ENCODE measurements around the gene GALNT14.
A peak's percentile ranks its signal among the peaks of the same experiment; 100 is the strongest.
"Not testable (repeated sequence)": the region's sequence is repeated elsewhere in the genome, so short reads cannot be mapped to it uniquely, and the experiment has no call there.

Gene GALNT14

GRCh38 chr2:31138037-31138962 is at the start of gene GALNT14:
TSS of gene GALNT14 (minus strand) at chr2:31138440. CDS start at chr2:31138086, 354 bp downstream.
- ATAC-seq, result peak; percentile 81
- DNase-seq, result peak; percentile 63 to 65
- Mint-ChIP-seq H3K27ac (peak within 1 kb of the TSS in 1 of 2 donors; percentile 37), H3K9me3 (no peaks in the 10 kb centered on the region), H3K4me1 (peaks cover 14% of the 10 kb centered on the region), H3K4me3 (peak within 1 kb of the TSS; percentile 78 to 92), H3K27me3 (peaks cover 73% of the 10 kb centered on the region)

DNA sequence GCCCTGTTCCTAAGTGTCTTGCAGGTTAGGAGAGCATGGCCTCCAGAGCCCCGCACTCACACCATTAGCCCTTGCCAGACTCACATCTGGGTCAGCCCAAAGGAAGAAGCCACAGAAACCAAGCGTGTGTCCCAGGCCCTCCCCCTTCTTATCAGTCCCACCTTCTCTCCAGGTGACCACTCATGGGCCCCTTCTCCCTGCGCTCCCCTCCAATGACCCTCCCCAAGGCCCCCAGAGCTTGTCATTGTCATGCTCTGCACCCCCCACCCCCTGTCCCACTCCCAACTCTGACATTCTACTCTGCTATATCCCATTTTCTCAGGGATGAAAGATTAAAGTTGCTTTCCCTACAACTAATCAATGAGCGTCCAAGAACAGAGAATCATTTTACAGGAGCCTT is 48.9 kb upstream of the GALNT14 start:
- no peak overlapping the region for H3K4me3 Mint-ChIP-seq
- H3K27ac Mint-ChIP-seq, result no peak overlapping the region
- no peak for ATAC-seq
- no peak for DNase-seq
- H3K9me3 Mint-ChIP-seq, result no peaks in the 10 kb centered on the region
- H3K4me1 Mint-ChIP-seq, result no peaks in the 10 kb centered on the region
- H3K27me3 Mint-ChIP-seq, result no peaks in the 10 kb centered on the region

GRCh38 chr2:31183973-31184372 is 45.7 kb upstream of the GALNT14 start:
- H3K27me3 Mint-ChIP-seq, H3K9me3 Mint-ChIP-seq, H3K4me3 Mint-ChIP-seq, H3K27ac Mint-ChIP-seq, DNase-seq, ATAC-seq, H3K4me1 Mint-ChIP-seq: not testable (repeated sequence)

DNA sequence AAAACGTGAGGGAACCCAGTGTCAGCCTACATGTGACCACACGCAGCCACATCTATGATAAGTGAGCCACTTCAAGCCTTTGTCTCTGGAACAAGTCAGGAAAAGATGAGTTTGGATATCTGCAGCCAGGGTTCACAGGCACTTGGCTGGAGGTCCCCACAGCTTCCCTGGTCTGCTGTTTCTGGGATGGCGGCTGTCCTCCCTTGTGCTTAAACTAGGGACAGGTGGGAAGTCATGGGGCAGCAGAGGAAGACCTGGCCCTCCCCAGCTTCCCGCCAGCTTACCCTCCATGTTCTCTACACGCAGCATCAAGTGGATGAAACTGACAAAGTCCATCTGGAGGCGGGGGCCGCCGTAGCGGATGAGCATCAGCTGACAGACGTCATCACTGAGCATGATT is 38.5 kb upstream of the GALNT14 start:
- Mint-ChIP-seq H3K27ac (no peak overlapping the region), H3K4me1 (no peaks in the 10 kb centered on the region)
- no peak for DNase-seq

DNA sequence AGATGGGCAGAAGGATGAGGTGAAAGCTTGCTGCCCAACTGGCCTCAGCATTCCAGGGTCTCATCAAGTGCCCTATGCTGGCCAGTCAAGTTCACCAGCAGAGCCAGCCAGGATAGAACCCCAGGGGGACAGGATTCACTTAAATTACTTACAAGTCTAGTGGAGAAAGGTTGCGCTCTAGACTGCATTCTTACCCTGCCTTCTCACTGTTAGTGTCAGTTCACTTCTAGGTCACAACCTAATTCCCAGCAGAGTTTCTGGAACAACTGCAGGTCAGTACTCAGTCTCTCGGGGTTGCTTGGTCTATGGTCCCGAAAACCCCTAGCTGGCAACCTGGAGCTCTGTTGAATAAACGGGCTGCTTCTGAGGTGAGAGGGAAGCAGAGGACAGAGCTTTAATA is 32.9 kb upstream of the GALNT14 start:
- H3K27me3 Mint-ChIP-seq, result peaks cover 9% of the 10 kb centered on the region
- DNase-seq (no peak), ATAC-seq (no peak)
- no peaks in the 10 kb centered on the region for H3K9me3 Mint-ChIP-seq
- no peak overlapping the region for H3K27ac Mint-ChIP-seq
- no peaks in the 10 kb centered on the region for H3K4me1 Mint-ChIP-seq
- no peak overlapping the region for H3K4me3 Mint-ChIP-seq

More for the DNA sequence above, 38.5 kb upstream of the GALNT14 start:
- H3K27me3 Mint-ChIP-seq, result no peaks in the 10 kb centered on the region
- no peaks in the 10 kb centered on the region for H3K9me3 Mint-ChIP-seq
- no peak overlapping the region for H3K4me3 Mint-ChIP-seq
- no peak for ATAC-seq

DNA sequence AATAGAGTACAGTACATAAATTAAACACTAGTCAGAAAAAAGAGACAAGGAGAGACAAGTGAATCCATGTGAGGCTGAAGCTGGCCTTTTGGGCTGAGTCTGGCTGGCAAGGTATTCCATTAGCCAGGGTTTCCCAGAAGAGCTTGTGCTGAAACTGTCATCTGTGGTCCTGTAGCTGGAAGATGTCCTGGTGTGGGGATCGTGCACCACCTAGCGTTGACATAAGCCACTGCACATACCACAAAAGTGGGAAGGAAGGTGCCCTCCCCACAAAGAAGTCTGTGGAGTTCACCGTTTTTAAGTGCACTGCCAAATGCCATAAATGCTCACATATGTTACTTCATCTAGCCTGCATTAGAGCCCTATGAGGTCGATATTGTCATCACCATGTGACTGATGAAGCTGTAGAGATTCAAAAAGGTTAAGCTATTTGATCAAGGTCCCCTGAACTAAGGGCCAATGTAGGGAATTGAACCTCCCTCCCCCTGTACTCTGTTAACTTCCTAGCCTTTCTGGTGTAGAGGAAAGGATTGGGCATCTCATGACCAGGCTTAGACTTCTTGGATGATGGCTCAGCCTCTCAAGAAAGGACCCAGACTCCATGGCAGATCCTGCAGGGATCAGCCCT is 31.9 kb upstream of the GALNT14 start:
- H3K4me3 Mint-ChIP-seq, result no peak overlapping the region
- H3K27me3 Mint-ChIP-seq, result peaks cover 9% of the 10 kb centered on the region
- peak; percentile 74 for ATAC-seq
- peak; percentile 37 to 55 for DNase-seq
- H3K4me1 Mint-ChIP-seq, result peaks cover 1% of the 10 kb centered on the region
- H3K27ac Mint-ChIP-seq, result no peak overlapping the region
- H3K9me3 Mint-ChIP-seq, result no peaks in the 10 kb centered on the region

DNA sequence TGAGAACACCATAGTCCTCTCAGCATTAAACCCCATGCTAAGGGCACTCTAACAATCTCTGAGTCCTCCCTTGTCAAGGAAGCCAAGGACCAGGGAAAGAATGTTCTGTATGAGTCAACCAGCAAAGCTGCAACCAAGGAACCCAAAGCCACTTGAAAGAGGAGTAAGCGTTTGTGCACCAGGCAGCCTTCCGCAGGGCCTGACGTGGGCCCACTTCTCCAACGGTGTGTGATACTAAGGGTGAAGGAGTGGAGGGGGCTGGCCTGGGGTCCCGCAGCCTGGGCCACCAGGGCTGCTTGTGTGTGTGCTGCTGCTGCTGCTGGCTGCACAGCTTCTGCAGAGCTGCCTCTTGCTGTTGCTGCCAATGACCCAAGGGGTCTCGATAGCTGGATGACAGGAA is 30.1 kb upstream of the GALNT14 start:
- Mint-ChIP-seq H3K4me1 (peaks cover 6% of the 10 kb centered on the region), H3K27me3 (peaks cover 9% of the 10 kb centered on the region), H3K27ac (no peak overlapping the region), H3K9me3 (no peaks in the 10 kb centered on the region), H3K4me3 (no peak overlapping the region)
- no peak for ATAC-seq
- DNase-seq, result no peak

- DNase-seq, result no peak
Observed at GRCh38 chr2:31166925-31167324, 28.7 kb upstream of the GALNT14 start.

DNA sequence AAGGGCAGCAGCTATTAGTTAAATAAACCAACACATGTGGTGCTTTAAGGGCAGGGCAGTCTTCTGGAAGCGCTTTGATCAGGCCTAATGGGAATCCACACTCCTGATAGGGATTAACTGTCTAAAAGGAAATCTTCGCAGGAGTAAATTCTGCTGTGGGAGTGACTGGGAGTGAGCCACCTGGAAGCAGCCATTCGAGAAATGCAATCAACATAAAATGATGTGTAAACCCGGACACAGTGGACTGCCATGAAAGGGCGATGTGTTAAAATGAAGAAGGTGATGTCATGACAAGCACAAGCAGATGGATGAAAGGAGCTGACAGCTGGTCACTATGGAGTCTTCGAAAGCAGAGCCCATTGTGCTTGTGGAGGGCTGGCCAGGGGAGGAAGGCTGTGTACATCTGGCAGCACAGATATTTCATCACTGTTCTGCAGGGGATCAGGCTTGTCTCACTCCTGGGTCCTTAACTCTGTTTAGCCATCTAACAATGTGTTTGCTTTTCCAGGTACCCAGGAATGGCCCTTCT is 24.8 kb upstream of the GALNT14 start:
- H3K9me3 Mint-ChIP-seq, result no peaks in the 10 kb centered on the region
- H3K27ac Mint-ChIP-seq, result no peak overlapping the region
- ATAC-seq (no peak), DNase-seq (no peak)
- no peak overlapping the region for H3K4me3 Mint-ChIP-seq
- no peaks in the 10 kb centered on the region for H3K27me3 Mint-ChIP-seq
- H3K4me1 Mint-ChIP-seq, result peaks cover 6% of the 10 kb centered on the region

More at GRCh38 chr2:31166925-31167324, 28.7 kb upstream of the GALNT14 start:
- Mint-ChIP-seq H3K27me3 (peaks cover 9% of the 10 kb centered on the region), H3K9me3 (no peaks in the 10 kb centered on the region), H3K27ac (no peak overlapping the region), H3K4me1 (peaks cover 6% of the 10 kb centered on the region), H3K4me3 (no peak overlapping the region)
- ATAC-seq, result peak; percentile 19

DNA sequence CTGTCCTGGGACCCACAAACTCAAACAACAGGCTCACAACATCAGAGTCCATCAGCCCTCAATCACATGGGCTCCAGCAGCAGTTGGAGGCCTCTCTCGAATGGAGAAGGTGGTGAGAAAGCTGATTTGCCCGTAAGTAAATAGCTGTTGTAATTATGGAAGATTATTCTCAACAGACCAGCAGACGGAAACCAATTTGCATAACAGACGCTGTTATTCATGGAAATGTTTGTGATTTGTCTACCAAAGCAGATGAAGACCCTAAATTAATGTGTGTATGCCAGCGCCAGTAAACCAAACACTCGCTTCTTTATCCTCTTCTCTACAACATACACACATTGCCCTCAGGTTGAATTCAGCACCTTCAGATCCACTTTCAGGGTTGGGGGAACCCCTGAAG is 23.4 kb upstream of the GALNT14 start:
- Mint-ChIP-seq H3K4me1 (peaks cover 6% of the 10 kb centered on the region), H3K4me3 (no peak overlapping the region), H3K27me3 (no peaks in the 10 kb centered on the region), H3K27ac (no peak overlapping the region), H3K9me3 (no peaks in the 10 kb centered on the region)
- ATAC-seq (no peak), DNase-seq (no peak)

GRCh38 chr2:31151501-31151900 is 13.3 kb upstream of the GALNT14 start:
- Mint-ChIP-seq H3K4me1 (no peaks in the 10 kb centered on the region), H3K27me3 (peaks cover 13% of the 10 kb centered on the region)
- no peak for ATAC-seq

GRCh38 chr2:31150120-31150670 is 12.0 kb upstream of the GALNT14 start:
- no peak for ATAC-seq
- Mint-ChIP-seq H3K27me3 (peaks cover 16% of the 10 kb centered on the region), H3K27ac (no peak overlapping the region), H3K9me3 (peaks cover 0 to 5% of the 10 kb centered on the region in 2 donors), H3K4me1 (no peaks in the 10 kb centered on the region), H3K4me3 (no peak overlapping the region)
- no peak for DNase-seq

More at GRCh38 chr2:31151501-31151900, 13.3 kb upstream of the GALNT14 start:
- DNase-seq, result no peak
- Mint-ChIP-seq H3K9me3 (peaks cover 0 to 5% of the 10 kb centered on the region in 2 donors), H3K4me3 (no peak overlapping the region), H3K27ac (no peak overlapping the region)

DNA sequence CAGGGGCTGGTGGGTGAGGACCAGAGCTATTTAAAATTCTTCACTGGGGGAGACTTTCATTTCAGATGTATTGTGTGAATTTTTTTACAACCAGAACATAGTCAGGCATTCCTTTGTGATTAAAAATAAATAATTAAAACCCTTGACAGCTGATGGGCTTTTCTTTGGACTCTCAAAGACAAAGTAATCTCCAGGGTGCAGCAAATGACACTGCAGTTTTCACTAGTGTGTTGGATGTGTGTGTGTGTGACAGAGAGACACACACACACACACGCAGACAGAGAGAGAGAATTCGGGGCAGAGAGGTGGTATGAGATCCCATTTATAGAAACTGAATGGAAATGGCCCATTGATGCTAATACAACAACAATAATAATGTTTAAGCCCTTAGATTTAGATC is 10.3 kb upstream of the GALNT14 start:
- Mint-ChIP-seq H3K4me3 (no peak overlapping the region), H3K27me3 (peaks cover 16% of the 10 kb centered on the region), H3K9me3 (no peaks in the 10 kb centered on the region), H3K4me1 (no peaks in the 10 kb centered on the region), H3K27ac (no peak overlapping the region)
- ATAC-seq, result no peak
- no peak for DNase-seq

DNA sequence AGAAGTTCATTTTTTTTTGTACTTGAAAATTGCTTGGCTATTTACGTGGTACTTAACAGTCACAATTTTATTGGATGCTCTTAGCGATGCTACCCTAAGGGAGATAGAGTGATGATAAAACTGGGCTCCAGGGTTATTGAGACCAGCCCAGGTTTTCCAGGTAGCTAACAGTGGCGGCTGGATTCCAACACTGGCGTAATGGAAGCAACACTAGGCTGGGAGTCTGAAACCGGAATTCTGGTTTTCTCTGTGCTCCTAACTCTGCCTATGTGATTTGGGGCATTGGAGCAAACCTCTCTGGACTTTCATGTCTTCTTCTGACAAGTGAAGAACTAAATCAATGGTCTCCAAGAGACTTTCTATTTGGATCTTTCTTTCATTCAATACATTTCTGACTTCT is 9.4 kb upstream of the GALNT14 start:
- ATAC-seq (no peak), DNase-seq (no peak)
- Mint-ChIP-seq H3K27me3 (peaks cover 16% of the 10 kb centered on the region), H3K27ac (no peak overlapping the region), H3K4me1 (no peaks in the 10 kb centered on the region), H3K9me3 (no peaks in the 10 kb centered on the region), H3K4me3 (no peak overlapping the region)

DNA sequence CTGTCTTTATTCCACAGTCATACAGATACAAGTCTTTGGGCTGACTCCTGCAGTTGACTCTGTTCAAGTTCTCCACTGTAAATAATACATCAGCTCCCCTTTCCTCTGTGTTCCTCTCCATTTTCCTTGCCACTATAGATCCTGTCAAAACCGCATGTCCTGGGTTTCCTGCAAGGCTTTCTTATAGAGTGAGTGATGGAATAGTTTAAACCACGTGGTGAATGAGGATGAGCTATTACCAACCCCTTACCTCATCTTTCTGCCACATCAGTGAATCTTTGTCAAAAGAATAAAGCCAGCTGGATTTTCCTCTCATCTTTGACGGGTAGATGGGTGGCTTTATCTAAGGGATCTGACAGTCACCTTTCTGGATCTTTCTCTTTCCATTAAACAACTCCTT is 3.9 kb upstream of the GALNT14 start:
- ATAC-seq (no peak), DNase-seq (no peak)
- Mint-ChIP-seq H3K27me3 (peaks cover 43% of the 10 kb centered on the region), H3K27ac (no peak overlapping the region), H3K9me3 (no peaks in the 10 kb centered on the region), H3K4me3 (no peak overlapping the region), H3K4me1 (peaks cover 8% of the 10 kb centered on the region)

Measured in stimulated activated naive CD8-positive, alpha-beta T cell treated with anti-CD3 and anti-CD28 coated beads, Interleukin-15, amount 100 ng/mL, for 72 hours (primary cell).